Neuronal stem cell (in vitro differentiated cells): ENCODE results near the gene IRS2.
"Not testable (repeated sequence)": the region's sequence is repeated elsewhere in the genome, so short reads cannot be mapped to it uniquely, and the experiment has no call there.

Experiments used
- DNase-seq: peaks from one replicate; pipeline ENCODE4 v3.0.0-alpha.2; 2013; ENCODE audit warnings: low spot score
- H2AFZ ChIP-seq: one replicate; pipeline ENCODE4 v1.6.1; 2013; ENCODE audit warnings: mild to moderate bottlenecking, low read length, inconsistent platforms
- H2AK5ac ChIP-seq: 2 replicates; pipeline ENCODE4 v1.6.1; 2013; ENCODE audit warnings: low read depth, mild to moderate bottlenecking, inconsistent platforms, low read length, moderate library complexity, mixed read lengths
- H2BK120ac ChIP-seq: 2 replicates; pipeline ENCODE4 v1.6.1; 2013; ENCODE audit warnings: low read depth, mild to moderate bottlenecking, inconsistent platforms, low read length, moderate library complexity, mixed read lengths
- H2BK12ac ChIP-seq: one replicate; pipeline ENCODE4 v1.6.1; 2013; ENCODE audit warnings: low read length, inconsistent platforms
- H2BK15ac ChIP-seq: 2 replicates; pipeline ENCODE4 v1.6.1; 2013; ENCODE audit warnings: mild to moderate bottlenecking, low read length, inconsistent platforms, mixed read lengths
- H2BK5ac ChIP-seq: one replicate; pipeline ENCODE4 v1.6.1; 2013; ENCODE audit warnings: inconsistent platforms, mild to moderate bottlenecking, low read length, moderate library complexity
- H3K14ac ChIP-seq: one replicate; pipeline ENCODE4 v1.6.1; 2013; ENCODE audit warnings: low read length, inconsistent platforms
- H3K18ac ChIP-seq: 2 replicates; pipeline ENCODE4 v1.6.1; 2013; ENCODE audit warnings: low read length, inconsistent platforms
- H3K23ac ChIP-seq: 2 replicates; pipeline ENCODE4 v1.6.1; 2013; ENCODE audit warnings: low read depth, mild to moderate bottlenecking, mixed read lengths, low read length, inconsistent platforms; ENCODE audit not compliant: poor library complexity
- H3K27ac ChIP-seq: replicated peaks from 3 replicates; pipeline ENCODE4 v1.5.1; 2013; ENCODE audit warnings: low read length, inconsistent platforms
- H3K27me3 ChIP-seq, 3 experiments: 2 replicates each; pipeline ENCODE4 v1.6.1; 2013; ENCODE audit warnings: low read length in 3 of 3, mild to moderate bottlenecking in 2 of 3, inconsistent platforms in 1 of 3, low read depth in 1 of 3, mixed read lengths in 1 of 3, moderate library complexity in 1 of 3; ENCODE audit not compliant: control insufficient read depth in 3 of 3, insufficient read depth in 3 of 3
- H3K36me3 ChIP-seq, 2 donors: replicated peaks in 1 of 2; 2 replicates each; pipeline ENCODE4 v1.6.1; 2013; ENCODE audit warnings: low read length in 2 of 2; ENCODE audit not compliant: control insufficient read depth in 2 of 2, insufficient read depth in 2 of 2
- H3K4ac ChIP-seq: 2 replicates; pipeline ENCODE4 v1.6.1; 2013; ENCODE audit warnings: inconsistent platforms, mild to moderate bottlenecking, low read length, moderate library complexity
- H3K4me1 ChIP-seq, 2 donors: 1 replicate in 1 of 2; 2 replicates in 1 of 2; pipeline ENCODE4 v1.6.1; 2013; ENCODE audit warnings: low read length in 2 of 2, low read depth in 1 of 2; ENCODE audit not compliant: control insufficient read depth in 2 of 2, insufficient read depth in 1 of 2
- H3K4me2 ChIP-seq: one replicate; pipeline ENCODE4 v1.6.1; 2013; ENCODE audit warnings: mild to moderate bottlenecking, low read length, inconsistent platforms; ENCODE audit not compliant: insufficient read depth, poor library complexity, severe bottlenecking
- H3K4me3 ChIP-seq, 2 donors: 2 replicates each; pipeline ENCODE4 v1.5.1; 2013; ENCODE audit warnings: low read length in 2 of 2, mild to moderate bottlenecking in 2 of 2, inconsistent platforms in 1 of 2, moderate library complexity in 1 of 2
- H3K79me1 ChIP-seq: one replicate; pipeline ENCODE4 v1.6.1; 2013; ENCODE audit warnings: low read depth, mild to moderate bottlenecking, inconsistent platforms, low read length, moderate library complexity
- H3K9ac ChIP-seq: one replicate; pipeline ENCODE4 v1.6.1; 2013; ENCODE audit warnings: mild to moderate bottlenecking, low read depth, low read length, inconsistent platforms; ENCODE audit not compliant: poor library complexity
- H3K9me3 ChIP-seq, 2 donors: replicated peaks in 1 of 2; 2 replicates each; pipeline versions ENCODE3 to v1.6.1; 2013; ENCODE audit warnings: low read length in 2 of 2, mild to moderate bottlenecking in 2 of 2, inconsistent platforms in 1 of 2, low read depth in 1 of 2, mixed read lengths in 1 of 2, moderate library complexity in 1 of 2; ENCODE audit not compliant: control insufficient read depth in 2 of 2, insufficient read depth in 1 of 2
- H4K8ac ChIP-seq: one replicate; pipeline ENCODE4 v1.6.1; 2013; ENCODE audit warnings: low read depth, mild to moderate bottlenecking, inconsistent platforms, low read length, moderate library complexity
- H4K91ac ChIP-seq: one replicate; pipeline ENCODE4 v1.6.1; 2013; ENCODE audit warnings: low read length, low read depth, mild to moderate bottlenecking, inconsistent platforms; ENCODE audit not compliant: poor library complexity
- WGBS, 2 donors: extraction: QIAGEN DNeasy Blood & Tissue Kit; methylation state at CpG; one replicate each; pipeline ENCODE4 v1.1.7; 2013; ENCODE audit warnings: missing lambda C conversion rate in 2 of 2, mixed read lengths in 1 of 2; ENCODE audit not compliant: insufficient read length in 2 of 2, insufficient replicate concordance in 1 of 2; ENCODE audit errors: extremely low coverage in 2 of 2; 5-methylcytosine and 5-hydroxymethylcytosine counted together

IRS2 gene

GRCh38 chr13:109828591-109829316 is 42.4 kb upstream of the IRS2 start:
- H3K79me1 ChIP-seq, H3K27ac ChIP-seq, H3K18ac ChIP-seq, H4K91ac ChIP-seq, H3K4ac ChIP-seq, H3K4me3 ChIP-seq, H3K36me3 ChIP-seq, H2AK5ac ChIP-seq, H3K4me2 ChIP-seq, H3K23ac ChIP-seq, H3K27me3 ChIP-seq, H3K9me3 ChIP-seq, H2BK15ac ChIP-seq, H3K4me1 ChIP-seq, H2BK120ac ChIP-seq, DNase-seq, H2AFZ ChIP-seq, H2BK12ac ChIP-seq, H2BK5ac ChIP-seq, H3K9ac ChIP-seq, H3K14ac ChIP-seq: not testable (repeated sequence)
- WGBS, 2 donors: no CpG with 5 or more reads among the region's 11 CpGs
- H4K8ac ChIP-seq: peak overlapping the region; percentile 17

- not testable (repeated sequence) for H3K36me3 ChIP-seq, H2BK5ac ChIP-seq, H2AFZ ChIP-seq, H3K27ac ChIP-seq, H3K4ac ChIP-seq, H3K4me3 ChIP-seq, H4K91ac ChIP-seq, H3K79me1 ChIP-seq, H3K14ac ChIP-seq, H2BK120ac ChIP-seq, DNase-seq, H3K4me1 ChIP-seq, H3K27me3 ChIP-seq, H2BK15ac ChIP-seq, H4K8ac ChIP-seq, H3K23ac ChIP-seq, H3K9ac ChIP-seq, H2AK5ac ChIP-seq, H3K9me3 ChIP-seq, H3K4me2 ChIP-seq, H3K18ac ChIP-seq, H2BK12ac ChIP-seq
- no CpG with 5 or more reads among the region's 6 CpGs for WGBS, 2 donors
These were observed 36.8 kb upstream of the IRS2 start for GRCh38 chr13:109823201-109823600.

GRCh38 chr13:109821103-109821502 is 34.7 kb upstream of the IRS2 start:
- Histone ChIP-seq H3K27me3 (peaks cover 0 to 3% (median 0%) of the 10 kb centered on the region in 3 experiments), H3K18ac (no peak overlapping the region), H3K14ac (no peak overlapping the region), H3K79me1 (no peaks in the 10 kb centered on the region), H3K4ac (no peak overlapping the region), H4K91ac (no peak overlapping the region), H4K8ac (no peak overlapping the region), H3K4me2 (no peak overlapping the region), H3K4me3 (no peak overlapping the region), H2BK120ac (no peak overlapping the region), H3K23ac (no peak overlapping the region), H2BK5ac (no peak overlapping the region), H3K9ac (no peak overlapping the region), H3K27ac (no peak overlapping the region), H2AFZ (no peak overlapping the region), H3K36me3 (no peaks in the 10 kb centered on the region), H2BK12ac (no peak overlapping the region), H3K4me1 (peaks cover 3 to 13% of the 10 kb centered on the region in 2 donors), H2BK15ac (no peak overlapping the region), H3K9me3 (peaks cover 0 to 2% of the 10 kb centered on the region in 2 donors), H2AK5ac (no peak overlapping the region)
- WGBS, 2 donors: no CpG with 5 or more reads among the region's 3 CpGs
- DNase-seq: no peak

- Histone ChIP-seq H3K4me1 (peaks cover 3 to 15% of the 10 kb centered on the region in 2 donors), H2AFZ (no peak overlapping the region), H2BK5ac (no peak overlapping the region), H4K91ac (no peak overlapping the region), H2BK12ac (no peak overlapping the region), H3K18ac (no peak overlapping the region), H3K9ac (no peak overlapping the region), H3K79me1 (no peaks in the 10 kb centered on the region), H3K4me2 (no peak overlapping the region), H3K27me3 (peaks cover 0 to 3% (median 0%) of the 10 kb centered on the region in 3 experiments), H3K36me3 (no peaks in the 10 kb centered on the region), H2BK15ac (no peak overlapping the region), H4K8ac (no peak overlapping the region), H2AK5ac (no peak overlapping the region), H3K9me3 (peaks cover 0 to 4% of the 10 kb centered on the region in 2 donors), H3K23ac (no peak overlapping the region), H3K4ac (no peak overlapping the region), H2BK120ac (no peak overlapping the region), H3K4me3 (no peak overlapping the region), H3K27ac (no peak overlapping the region), H3K14ac (no peak overlapping the region)
- no CpG with 5 or more reads among the region's 6 CpGs for WGBS, 2 donors
- DNase-seq: no peak
These were observed 33.5 kb upstream of the IRS2 start for GRCh38 chr13:109819874-109820273.
